WTC11 (cell line): ENCODE results near the gene P3H2.

Experiments used
- CTCF ChIP-seq: fragments of 200-600 bp; IDR thresholded peaks from 2 replicates; pipeline ENCODE4 v1.8.0; 2022; ENCODE audit warnings: antibody characterized with exemption
- GABPB1 ChIP-seq: sonication (generic); formaldehyde crosslinking; IDR thresholded peaks from 2 replicates; pipeline ENCODE4 v1.8.1; 2023; ENCODE audit warnings: mild to moderate bottlenecking, missing genetic modification reagents
- NR3C1 ChIP-seq: sonication (generic); formaldehyde crosslinking; conservative IDR thresholded peaks from 2 replicates; pipeline ENCODE4 v1.8.1; 2023; ENCODE audit warnings: low read depth, mild to moderate bottlenecking, missing genetic modification reagents
- TCF7 ChIP-seq: sonication (generic); formaldehyde crosslinking; IDR thresholded peaks from 2 replicates; pipeline ENCODE4 v1.8.0; 2022; ENCODE audit warnings: mild to moderate bottlenecking, low read depth, missing genetic modification reagents, moderate library complexity
- ZBTB43 ChIP-seq: sonication (generic); formaldehyde crosslinking; IDR thresholded peaks from 2 replicates; pipeline ENCODE4 v1.8.1; 2023; ENCODE audit warnings: mild to moderate bottlenecking, missing genetic modification reagents
- ZNF138 ChIP-seq: sonication (generic); formaldehyde crosslinking; conservative IDR thresholded peaks from 2 replicates; pipeline ENCODE4 v1.8.1; 2022; ENCODE audit warnings: mild to moderate bottlenecking, moderate library complexity, missing genetic modification reagents
- ZNF423 ChIP-seq: fragments of 250-450 bp; sonication (Bioruptor Pico); IDR thresholded peaks from 2 replicates; pipeline ENCODE4 v2.1.2; 2022; ENCODE audit warnings: mild to moderate bottlenecking, moderate library complexity

- TF ChIP-seq NR3C1 (CRISPR knock-in tag) (no peak), CTCF (no peak), ZNF138 (CRISPR knock-in tag) (no peak), TCF7 (no peak), ZBTB43 (CRISPR knock-in tag) (no peak), ZNF423 (no peak), GABPB1 (CRISPR knock-in tag) (no peak)
Measured at GRCh38 chr3:190116551-190117067, 4.1 kb downstream of the P3H2 start.
